Heart right ventricle (tissue), 16 donors: ENCODE measurements around the gene TMEM14A. TPM values are rescaled to one million over a fixed set of nuclear protein-coding genes. Genes with fewer than 3 reads are reported as not detected.
"Not testable (repeated sequence)": the region's sequence is repeated elsewhere in the genome, so short reads cannot be mapped to it uniquely, and the experiment has no call there.

Source experiments
- ATAC-seq, 8 donors: fragments of 200-7000 bp; cut with Tn5 transposase; one replicate each; pipeline ENCODE4 v1.9.1; 2020; ENCODE audit warnings: mild to moderate bottlenecking in 8 of 8, moderate library complexity in 8 of 8, moderate number of reproducible peaks in 1 of 8
- DNase-seq, 2 donors: peaks; one replicate each; pipeline ENCODE4 v3.0.0-alpha.2; 2020
- H3K27ac ChIP-seq, 10 donors: fragments of 200-600 bp; sonication (generic) in 2 of 10; one replicate each; pipeline versions ENCODE4 v1.5.0 to v1.8.0; 2020 to 2022; ENCODE audit warnings: mild to moderate bottlenecking in 3 of 10
- H3K27me3 ChIP-seq, 7 donors: fragments of 200-600 bp; one replicate each; pipeline ENCODE4 v1.8.0; 2021 to 2022; ENCODE audit warnings: mild to moderate bottlenecking in 2 of 7
- H3K36me3 ChIP-seq, 9 donors: fragments of 200-600 bp; sonication (generic) in 1 of 9; one replicate each; pipeline versions ENCODE4 v1.5.0 to v1.8.0; 2020 to 2022; ENCODE audit warnings: mild to moderate bottlenecking in 2 of 9
- H3K4me1 ChIP-seq, 9 donors: fragments of 200-600 bp; sonication (generic) in 1 of 9; one replicate each; pipeline versions ENCODE4 v1.5.0 to v1.8.0; 2020 to 2022; ENCODE audit warnings: mild to moderate bottlenecking in 4 of 9
- H3K4me3 ChIP-seq, 10 donors: fragments of 200-600 bp; sonication (generic) in 2 of 10; one replicate each; pipeline versions ENCODE4 v1.5.0 to v1.8.0; 2020 to 2022; ENCODE audit warnings: mild to moderate bottlenecking in 7 of 10, moderate library complexity in 2 of 10
- H3K9me3 ChIP-seq, 11 donors: fragments of 200-600 bp in 10 of 11; sonication (generic) in 2 of 11; one replicate each; pipeline versions ENCODE4 v1.5.0 to v1.8.0; 2013 to 2022; ENCODE audit warnings: mild to moderate bottlenecking in 2 of 11, control low read depth in 1 of 11, moderate library complexity in 1 of 11
- CTCF ChIP-seq, 9 donors: fragments of 200-600 bp; sonication (generic) in 2 of 9; IDR thresholded peaks; one replicate each; pipeline versions ENCODE4 v1.5.0 to v1.8.0; 2021 to 2022; ENCODE audit warnings: antibody characterized with exemption in 9 of 9, mild to moderate bottlenecking in 5 of 9, moderate library complexity in 1 of 9
- WGBS, 2 donors: extraction: QIAGEN DNeasy Blood & Tissue Kit; methylation state at CpG; one replicate each; pipeline ENCODE4 v1.1.7; 2013; ENCODE audit warnings: inconsistent platforms in 1 of 2; 5-methylcytosine and 5-hydroxymethylcytosine counted together
- intact Hi-C, 10 donors: fragments of 100-400 bp; cut with DNase I; formaldehyde crosslinking; loops; one replicate each; pipeline versions ENCODE4 v1.11.1 to v1.14.2; 2022
- polyA plus RNA-seq, 2 donors: library from polyadenylated mRNA; stranded (reverse); fragments of 200-250 nt; gene quantifications; one replicate each; pipeline ENCODE4 v1.2.3, GENCODE V29; 2013
- total RNA-seq, 10 donors: library from RNA; stranded (reverse); fragmentation: NEBNext Ultra II Directional in 3 of 10; extraction: Animal tissue kit (Norgen Biotek cat#: 25700) in 3 of 10; gene quantifications; one replicate each; pipeline versions ENCODE4 v1.2.1 to v1.2.4, GENCODE V29; 2021 to 2023
- donor health status: Arrhythmogenic right ventricular cardiomyopathy.
- donor health status: ischemic (EF 13 %, LVEDD 7.1; RV severe dilation, severe dysfunction).
- donor health status: healthy with polysubstance abuse.
- donor health status: DM: no; HTN: yes; CAD: no.
- donor health status: DM: no; HTN: no; CAD: no.
- donor health status: ischemic (EF 25% LVEDD 6.9; RV normal size, moderate dysfunction).
- donor health status: ischemic (EF 25% LVEDD 5.7; RV mildly dilated, moderate dysfunction).
- donor health status: healthy.
- donor health status: DM: yes; HTN: yes; CAD: no.
- donor health status: Ischemic cardiomyopathy.
- donor health status: ischemic (EF 35%, LVEDD 5.7; RV mildly dilated, moderate dysfunction).
- donor health status: nonischemic (EF 11% LVEDD 7.7; RV severe dilation, severe dysfunction).
- donor health status: DM: yes; HTN: yes; CAD: no.
- donor health status: PGD.
- donor health status: ischemic (EF 29% LVEDD 5.4; RV normal size, mild dysfunction).
- donor health status: nonischemic (EF 23%, LVEDD 6.1; RV moderate dilation, normal function).

The TMEM14A gene
- total and polyA plus RNA-seq, 12 donors = 5.7 to 10.0 (median 6.9) TPM

- Histone ChIP-seq H3K9me3 (no peaks in the 10 kb centered on the region), H3K27ac (no peak overlapping the region), H3K4me1 (peaks cover 0 to 15% (median 0%) of the 10 kb centered on the region in 9 donors), H3K36me3 (no peaks in the 10 kb centered on the region), H3K4me3 (no peak overlapping the region), H3K27me3 (no peaks in the 10 kb centered on the region)
- no peak for ATAC-seq
- TF ChIP-seq CTCF (IDR thresholded peaks at IDR 0.05) = no peak
- DNase-seq = no peak
- intact Hi-C loops = loop anchor here in 3 of 10 donors (5.0 to 10.0 kb wide), 3 partner anchors 57 to 367 kb away; no protein-coding TSS in a partner anchor
- WGBS, 2 donors = 75 to 88% methylated on average over 1 of the region's 1 CpG
Measured at GRCh38 chr6:52654007-52654406, 16.9 kb upstream of the TMEM14A start.

- WGBS, 2 donors = 95% methylated on average over 4 of the region's 4 CpGs
- Histone ChIP-seq H3K9me3 (no peaks in the 10 kb centered on the region), H3K27ac (no peak overlapping the region), H3K36me3 (no peaks in the 10 kb centered on the region), H3K4me1 (peaks cover 0 to 15% (median 0%) of the 10 kb centered on the region in 9 donors), H3K27me3 (no peaks in the 10 kb centered on the region), H3K4me3 (no peak overlapping the region)
- no peak for TF ChIP-seq CTCF (IDR thresholded peaks at IDR 0.05)
- ATAC-seq (no peak), DNase-seq (no peak)
- intact Hi-C loops = loop anchor here in 3 of 10 donors (5.0 to 10.0 kb wide), 3 partner anchors 57 to 367 kb away; no protein-coding TSS in a partner anchor
Measured at GRCh38 chr6:52654592-52654991, 16.3 kb upstream of the TMEM14A start.

- intact Hi-C loops = loop anchor here in 1 of 10 donors (10.0 kb wide), 1 partner anchor 61 kb away; no protein-coding TSS in a partner anchor
- H3K27me3 ChIP-seq, H3K4me3 ChIP-seq, H3K36me3 ChIP-seq, ATAC-seq, H3K27ac ChIP-seq, H3K9me3 ChIP-seq, DNase-seq: not testable (repeated sequence)
- WGBS, 2 donors = 96 to 98% methylated on average over 4 to 24 of the region's 33 CpGs
- H3K4me1 ChIP-seq = peaks cover 0 to 15% (median 0%) of the 10 kb centered on the region in 9 donors
Measured at GRCh38 chr6:52655941-52656340, 15.0 kb upstream of the TMEM14A start.

- TF ChIP-seq CTCF (IDR thresholded peaks at IDR 0.05) = no peak
- Histone ChIP-seq H3K36me3 (no peaks in the 10 kb centered on the region), H3K4me1 (peaks cover 0 to under 1% (median 0%) of the 10 kb centered on the region in 9 donors), H3K4me3 (no peak overlapping the region), H3K9me3 (no peaks in the 10 kb centered on the region), H3K27me3 (no peaks in the 10 kb centered on the region), H3K27ac (no peak overlapping the region)
- no peak for ATAC-seq
- DNase-seq = no peak
- 88 to 91% methylated on average over 4 of the region's 4 CpGs for WGBS, 2 donors
- intact Hi-C loops = loop anchor here in 1 of 10 donors (10.0 kb wide), 1 partner anchor 63 kb away; no protein-coding TSS in a partner anchor
Measured at GRCh38 chr6:52657870-52658269, 13.0 kb upstream of the TMEM14A start.

GRCh38 chr6:52661551-52661950, 9.4 kb upstream of the TMEM14A start:
- intact Hi-C loops = loop anchor here (5.0 to 10.0 kb wide), 7 partner anchors 64 to 377 kb away; partner anchors contain the start of genes MCM3 (in 3 of the 10) and GSTA4 (in 1 of the 10)
- WGBS, 2 donors = 69 to 76% methylated on average over 3 of the region's 3 CpGs
- Histone ChIP-seq H3K27me3 (peaks cover 0 to 19% (median 0%) of the 10 kb centered on the region in 7 donors), H3K4me1 (peaks cover 0 to 21% (median 8%) of the 10 kb centered on the region in 9 donors), H3K36me3 (no peaks in the 10 kb centered on the region), H3K9me3 (no peaks in the 10 kb centered on the region), H3K27ac (no peak overlapping the region), H3K4me3 (no peak overlapping the region)
- DNase-seq (no peak), ATAC-seq (no peak)
- no peak for TF ChIP-seq CTCF (IDR thresholded peaks at IDR 0.05)
